Lower leg skin (tissue), 3 donors: ENCODE results near the gene LPXN.

Source experiments
- CTCF ChIP-seq, 3 donors: fragments of 450-650 bp; IDR thresholded peaks; one replicate each; pipeline ENCODE4 v1.5.1; 2016; ENCODE audit warnings: antibody characterized with exemption in 3 of 3, mild to moderate bottlenecking in 3 of 3, moderate library complexity in 2 of 3
- POLR2A ChIP-seq, 2 donors: fragments of 450-650 bp; IDR thresholded peaks; one replicate each; pipeline ENCODE4 v1.6.1; 2016 to 2017; ENCODE audit warnings: antibody characterized with exemption in 2 of 2, mild to moderate bottlenecking in 1 of 2, moderate library complexity in 1 of 2

DNA sequence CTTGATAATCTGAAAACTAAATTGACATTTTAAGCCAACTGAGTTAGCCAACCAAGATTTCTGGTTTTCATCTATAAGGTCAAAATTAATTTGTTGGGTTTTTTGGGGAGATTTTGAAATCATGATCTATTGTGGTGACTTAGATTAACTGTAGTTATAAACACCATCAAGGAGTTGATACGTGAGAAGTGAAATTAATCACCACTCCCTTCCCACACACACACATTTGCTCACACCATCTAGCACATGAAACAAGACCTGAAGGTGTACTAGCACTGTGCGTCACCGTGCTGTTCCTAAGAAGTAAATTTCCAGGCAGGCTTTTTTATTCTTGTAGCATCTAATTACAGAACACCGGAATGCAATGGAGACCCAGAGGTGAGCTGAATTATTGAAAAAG is 69.8 kb downstream of the LPXN start:
- no peak for TF ChIP-seq CTCF (IDR thresholded peaks at IDR 0.05)
- TF ChIP-seq POLR2A (IDR thresholded peaks at IDR 0.05), result no peak
